HG02943 (cell line): ENCODE data around the gene PRKCA.

Source experiments
- ATAC-seq: cut with Tn5 transposase; IDR thresholded peaks from one replicate; pipeline ENCODE4 v1.9.1; 2021; ENCODE audit warnings: mild to moderate bottlenecking, low read depth, moderate library complexity; ENCODE audit not compliant: unreplicated experiment

PRKCA gene

GRCh38 chr17:66406701-66407644 is 104.6 kb downstream of the PRKCA start:
- ATAC-seq, result no peak

- no peak for ATAC-seq
Measured at GRCh38 chr17:66407864-66408263, 105.5 kb downstream of the PRKCA start.

- ATAC-seq, result no peak
Measured at GRCh38 chr17:66411520-66411919, 109.1 kb downstream of the PRKCA start.

GRCh38 chr17:66412857-66413558 is 110.6 kb downstream of the PRKCA start:
- ATAC-seq, result no peak

GRCh38 chr17:66413559-66414520 is 111.4 kb downstream of the PRKCA start:
- no peak for ATAC-seq

- ATAC-seq, result no peak
Measured at GRCh38 chr17:66414561-66415175, 112.3 kb downstream of the PRKCA start.

GRCh38 chr17:66415366-66416206 is 113.2 kb downstream of the PRKCA start:
- ATAC-seq, result no peak

GRCh38 chr17:66416207-66416940 is 114.0 kb downstream of the PRKCA start:
- ATAC-seq, result no peak

- no peak for ATAC-seq
Measured at GRCh38 chr17:66417300-66417719, 114.9 kb downstream of the PRKCA start.

- ATAC-seq, result no peak
Measured at GRCh38 chr17:66420961-66421371, 118.6 kb downstream of the PRKCA start.

GRCh38 chr17:66422186-66422585 is 119.8 kb downstream of the PRKCA start:
- ATAC-seq, result no peak

- ATAC-seq, result no peak
Measured at GRCh38 chr17:66423056-66423955, 120.9 kb downstream of the PRKCA start.

GRCh38 chr17:66425756-66426396 is 123.5 kb downstream of the PRKCA start:
- no peak for ATAC-seq

GRCh38 chr17:66426397-66427033 is 124.1 kb downstream of the PRKCA start:
- no peak for ATAC-seq

- no peak for ATAC-seq
Measured at GRCh38 chr17:66427134-66427533, 124.7 kb downstream of the PRKCA start.

GRCh38 chr17:66429680-66430079 is 127.3 kb downstream of the PRKCA start:
- ATAC-seq, result no peak
